Posterior vena cava (tissue), 2 donors: ENCODE data around the gene GRAMD1B. TPM values are rescaled to one million over a fixed set of nuclear protein-coding genes. Genes with fewer than 3 reads are reported as not detected.
A peak's percentile ranks its signal among the peaks of the same experiment; 100 is the strongest.

Source experiments
- DNase-seq: peaks from one replicate; pipeline ENCODE4 v3.0.0-alpha.2; 2020; ENCODE audit warnings: low spot score
- intact Hi-C, 2 donors: fragments of 100-400 bp; cut with DNase I; formaldehyde crosslinking; loops; one replicate each; pipeline versions ENCODE4 v1.14.1 to v1.14.2; 2022 to 2023
- long read RNA-seq, 2 donors: library from polyadenylated mRNA; unstranded; transcript quantifications; one replicate each; pipeline ENCODE4 v2.0.0, GENCODE V29; 2020 to 2021
- total RNA-seq, 2 donors: library from RNA; stranded (reverse); fragmentation: NEBNext Ultra II Directional; extraction: Animal tissue kit (Norgen Biotek cat#: 25700); gene quantifications; one replicate each; pipeline ENCODE4 v1.2.1, GENCODE V29; 2021
- donor health status: DM: yes; HTN: yes; CAD: no.
- donor health status: DM: yes; HTN: yes; CAD: no.

Gene GRAMD1B
- 1 to 10 TPM; 3.3 to 5.9 TPM for total RNA-seq
- long read RNA-seq, donor 1, partial matches to known transcripts = 0 of 1 reads
- long read RNA-seq, donor 1, other reads (novel, unspliced or antisense) = 1 of 1 reads
- long read RNA-seq, donor 2 = 0 reads

DNA sequence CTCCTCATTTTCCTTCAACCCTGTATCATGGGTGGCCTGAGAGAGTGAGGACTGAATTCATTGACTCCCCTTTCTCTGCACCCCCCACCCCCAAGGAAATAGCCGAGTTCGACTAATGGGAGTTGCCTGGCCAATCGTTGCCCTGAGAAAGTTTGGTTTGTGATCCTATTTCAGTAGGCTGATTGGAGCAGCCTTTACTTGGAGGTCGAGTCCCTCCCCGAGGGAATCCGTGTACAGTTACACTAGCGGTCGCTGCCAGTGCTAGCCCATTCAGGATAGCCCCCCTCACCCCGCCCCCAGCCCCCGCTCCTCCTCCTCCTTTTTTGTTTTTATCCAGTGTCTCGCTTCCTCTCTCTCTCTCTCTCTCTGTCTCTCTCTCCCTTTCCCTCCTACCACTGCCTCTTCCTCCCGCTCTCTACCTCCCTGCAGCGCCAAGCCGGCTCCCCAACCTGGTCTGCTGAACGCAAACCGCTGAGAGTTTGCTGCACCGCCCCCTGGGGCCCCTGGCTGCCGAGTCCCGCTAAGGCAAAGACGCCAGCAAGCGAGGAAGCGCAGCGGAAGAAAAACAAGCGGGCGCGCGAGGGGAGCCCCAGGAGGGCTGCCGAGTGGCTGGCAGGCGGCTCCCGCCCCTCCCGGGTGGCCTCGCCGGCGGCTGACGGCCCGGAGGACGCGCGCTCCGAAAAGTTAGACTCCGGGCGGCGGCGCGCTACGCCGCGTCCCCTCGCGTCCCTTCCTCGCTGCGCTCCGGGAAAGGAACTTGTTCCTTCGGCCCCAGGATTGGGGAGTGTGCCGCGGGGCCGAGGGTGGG is at the start of gene GRAMD1B:
Gene GRAMD1B, plus strand, starts transcription at position 357 of the 808 bp plus-strand sequence. CDS start 524 bp downstream, outside the sequence.
- DNase-seq = peak; percentile 84
- intact Hi-C loops = no loop called here

DNA sequence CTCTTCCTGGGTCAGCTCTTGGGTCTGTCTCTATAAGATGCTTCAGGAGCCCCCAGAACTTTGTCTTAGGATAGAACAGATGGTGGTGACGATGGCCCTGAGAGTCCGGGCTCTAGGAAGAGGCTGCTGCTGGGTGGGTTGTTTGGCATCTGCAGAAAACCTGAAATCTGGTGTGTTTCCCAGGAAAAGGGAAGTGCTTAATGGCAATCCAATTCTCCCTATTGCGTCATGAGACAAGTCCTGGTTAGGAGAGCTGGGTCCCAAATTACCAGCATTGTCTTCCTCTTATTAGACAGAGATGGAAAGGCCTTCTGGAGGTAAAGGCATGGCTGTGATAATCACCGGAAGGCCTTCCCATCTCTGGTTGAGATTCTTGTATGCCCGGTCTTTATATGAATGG is 48.9 kb upstream of the GRAMD1B start:
- intact Hi-C loops = no loop called here
- no peak for DNase-seq

DNA sequence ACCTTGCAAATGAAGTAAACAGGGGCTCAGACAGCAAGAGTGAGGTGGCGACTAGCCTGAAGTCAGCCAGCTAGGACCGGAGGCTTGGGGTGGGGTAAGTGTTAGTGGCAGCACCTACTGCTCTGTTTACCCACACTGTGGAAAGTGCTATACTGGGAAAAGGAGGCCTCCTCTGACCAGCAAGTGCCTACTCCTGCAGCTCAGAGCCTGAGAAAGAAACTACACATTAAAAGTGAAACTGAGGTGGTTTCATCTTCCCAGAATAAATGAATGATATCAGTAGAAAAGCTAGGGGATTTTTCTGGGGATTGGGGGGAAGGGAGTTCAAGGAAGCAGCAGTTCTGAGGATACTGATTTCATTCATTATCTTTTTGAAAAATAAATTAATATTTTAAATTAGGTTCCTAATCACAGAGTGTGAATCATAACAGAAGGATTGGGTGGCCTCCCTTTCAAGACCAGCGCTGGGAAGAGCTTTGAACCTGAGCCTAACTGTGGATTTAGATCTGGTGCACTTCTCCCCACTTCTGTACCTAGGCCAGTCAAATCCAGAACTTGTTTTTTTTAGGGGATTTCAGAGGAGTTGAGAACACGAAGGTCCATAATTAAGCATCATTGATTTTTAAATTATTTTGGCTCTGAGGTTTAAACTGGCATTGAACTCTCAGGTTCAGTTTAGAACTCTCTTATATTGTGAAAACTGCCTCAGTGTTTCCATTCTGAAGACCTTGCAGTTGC is 48.1 kb upstream of the GRAMD1B start:
- intact Hi-C loops = no loop called here
- DNase-seq = no peak

DNA sequence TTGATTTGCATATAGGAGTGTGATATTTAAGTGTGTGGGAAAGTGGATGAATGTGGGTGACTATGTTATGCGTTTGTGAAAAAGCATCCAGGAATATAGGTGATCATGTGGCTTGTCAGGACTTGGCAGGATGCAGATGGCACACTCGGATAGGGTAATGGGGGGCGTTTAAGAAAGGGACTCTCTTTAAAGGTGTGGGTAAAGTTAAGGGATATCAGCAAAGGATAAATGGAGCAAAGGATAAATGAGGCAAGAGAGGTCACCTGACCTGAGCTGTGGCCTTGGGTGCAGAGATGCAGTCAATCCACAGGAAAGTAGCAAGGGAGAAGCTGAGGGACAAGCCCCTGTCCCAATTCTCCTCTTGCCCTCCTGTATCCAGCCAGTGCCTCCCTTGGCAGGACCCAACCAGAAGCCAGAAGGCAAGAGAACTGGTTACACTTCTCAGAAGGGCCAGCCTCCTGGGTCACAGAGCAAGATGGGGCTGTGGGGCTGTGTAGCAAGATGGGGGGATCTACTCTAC is 47.5 kb upstream of the GRAMD1B start:
- no peak for DNase-seq
- intact Hi-C loops = no loop called here

DNA sequence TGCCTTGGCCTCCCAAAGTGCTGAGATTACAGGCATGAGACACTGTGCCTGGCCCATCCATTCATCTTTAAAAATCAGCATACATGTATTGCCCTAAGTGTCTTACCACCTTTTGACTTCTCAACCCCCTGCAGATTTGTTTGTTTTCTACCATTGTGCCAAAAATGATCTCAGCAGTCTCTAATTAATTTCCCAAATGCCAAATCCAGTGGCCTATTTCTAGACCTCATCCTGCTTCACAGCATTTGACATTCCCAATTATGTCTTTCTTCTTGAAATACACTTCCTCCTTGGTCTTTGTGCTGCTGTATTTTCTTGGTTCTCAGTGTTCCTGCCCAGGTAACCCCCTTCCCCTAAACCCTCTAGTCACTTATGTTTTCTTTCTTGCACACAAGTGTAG is 46.0 kb upstream of the GRAMD1B start:
- DNase-seq = no peak
- intact Hi-C loops = no loop called here

DNA sequence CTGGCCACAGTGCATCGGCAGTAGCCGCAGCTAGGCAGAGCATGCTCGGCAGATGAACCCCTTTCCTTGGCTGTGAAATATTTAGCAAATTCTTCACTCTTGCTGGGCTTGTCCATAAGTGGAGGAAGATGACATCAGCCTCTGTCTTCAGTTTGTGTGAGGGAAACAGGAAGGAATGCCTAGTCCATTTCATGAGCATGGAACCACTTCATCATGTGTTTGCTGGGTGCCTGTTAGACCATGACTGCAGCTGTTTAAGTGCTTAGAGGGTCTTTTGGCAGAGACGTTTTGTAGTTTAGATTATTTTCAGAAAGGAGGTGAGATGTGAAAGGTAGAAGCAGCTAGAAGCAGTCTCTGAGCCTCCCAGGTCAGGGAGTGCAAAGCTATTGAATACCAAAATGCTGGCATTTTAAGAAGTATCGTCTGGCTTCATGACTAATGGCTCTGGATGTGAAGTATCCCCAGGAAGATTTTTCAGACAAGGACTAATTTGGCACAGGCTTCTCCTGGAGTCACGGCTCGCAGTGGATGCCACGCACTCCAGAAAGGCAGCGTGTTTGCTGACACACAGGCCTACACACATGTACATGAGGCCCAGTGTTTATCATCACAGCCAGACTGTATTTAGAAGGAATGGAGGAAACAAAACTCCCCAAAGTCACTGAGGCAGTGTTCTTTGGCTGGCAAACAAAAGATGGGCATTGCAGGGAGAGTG is 43.1 kb upstream of the GRAMD1B start:
- DNase-seq = no peak
- intact Hi-C loops = no loop called here

DNA sequence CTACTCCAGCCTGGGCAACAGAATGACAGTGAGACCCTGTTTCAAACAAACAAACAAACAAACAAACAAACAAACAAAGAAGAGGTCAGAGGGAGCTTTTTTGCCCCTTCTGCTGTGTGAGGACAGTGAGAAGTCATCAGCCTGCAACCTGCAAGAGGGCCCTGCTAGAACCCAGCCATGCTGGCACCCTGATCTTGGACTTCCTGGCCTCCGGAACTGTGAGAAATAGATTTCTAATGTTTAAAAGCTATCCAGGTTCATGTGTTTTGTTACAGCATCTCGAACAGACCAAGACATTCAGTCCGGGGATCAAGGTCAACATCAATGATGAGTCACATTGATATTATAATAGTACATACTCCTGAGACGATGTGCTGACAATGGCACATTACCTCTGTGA is 41.4 kb upstream of the GRAMD1B start:
- DNase-seq = no peak
- intact Hi-C loops = no loop called here

DNA sequence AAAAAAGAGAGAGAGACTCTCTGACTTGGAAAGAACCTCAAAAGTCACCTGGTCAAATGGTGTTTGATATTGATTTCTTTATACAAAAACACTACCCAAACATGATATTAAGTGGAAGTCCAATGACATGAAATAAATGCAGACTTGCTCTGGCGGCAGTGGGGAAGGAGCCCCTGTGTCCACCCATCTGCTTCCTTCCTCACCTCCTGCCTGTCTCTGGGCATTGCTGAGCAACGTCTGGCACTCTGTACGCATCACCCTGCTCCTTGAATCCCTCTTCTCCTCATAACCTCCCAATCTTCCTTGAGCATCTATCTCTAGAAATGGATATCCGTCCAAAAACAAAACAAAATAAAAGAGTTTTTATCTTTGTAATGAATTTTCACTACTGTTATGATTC is 39.9 kb upstream of the GRAMD1B start:
- DNase-seq = no peak
- intact Hi-C loops = no loop called here

DNA sequence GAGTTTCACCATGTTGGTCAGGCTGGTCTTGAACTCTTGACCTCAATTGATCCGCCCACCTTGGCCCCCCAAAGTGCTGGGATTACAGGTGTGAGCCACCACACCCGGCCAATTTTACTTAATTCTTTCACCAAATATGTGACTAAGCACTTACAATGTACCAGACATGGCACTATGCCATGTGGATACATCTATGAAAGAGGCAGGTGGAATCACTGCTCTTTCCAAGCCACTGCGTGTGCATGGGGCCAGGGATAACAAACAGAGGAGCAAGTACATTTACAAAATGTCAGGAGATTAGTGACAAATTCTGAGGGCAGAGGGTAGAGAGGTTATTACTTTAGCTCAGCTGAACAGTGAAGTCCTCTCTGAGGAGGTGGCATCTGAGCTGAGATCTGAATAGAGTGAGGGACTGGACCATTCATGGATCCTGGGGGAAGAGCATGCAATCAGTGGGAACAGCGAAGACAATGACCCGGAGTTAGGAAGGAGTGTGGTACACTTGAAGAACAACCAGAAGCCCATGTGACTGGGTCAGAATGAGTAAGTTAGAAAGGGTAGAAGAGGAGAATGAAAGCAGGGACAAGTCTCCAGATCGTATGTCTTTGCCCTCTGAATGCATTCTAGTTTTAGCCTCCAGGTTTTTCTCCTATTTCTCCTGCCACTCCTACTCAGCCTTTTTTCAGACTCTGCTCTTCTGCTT is 38.3 kb upstream of the GRAMD1B start:
- DNase-seq = no peak
- intact Hi-C loops = no loop called here

DNA sequence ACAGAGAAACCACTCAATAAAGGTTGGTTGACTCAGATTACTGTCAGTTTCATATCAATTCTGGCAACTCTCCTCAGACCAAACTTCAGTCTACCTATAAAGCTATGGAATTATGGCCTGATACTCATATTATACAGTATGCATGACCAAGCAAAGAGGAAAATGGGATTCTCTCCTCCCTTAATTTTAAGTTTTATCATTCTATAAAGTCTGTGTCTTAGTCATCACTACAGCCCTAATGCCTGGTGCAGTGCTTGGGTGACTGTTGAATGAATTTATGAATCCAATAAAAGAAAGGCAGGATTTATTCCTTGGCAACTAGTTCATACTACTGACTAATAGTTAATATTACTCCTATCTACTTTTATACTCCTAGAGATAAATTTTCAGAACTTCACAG is 37.6 kb upstream of the GRAMD1B start:
- intact Hi-C loops = no loop called here
- no peak for DNase-seq

DNA sequence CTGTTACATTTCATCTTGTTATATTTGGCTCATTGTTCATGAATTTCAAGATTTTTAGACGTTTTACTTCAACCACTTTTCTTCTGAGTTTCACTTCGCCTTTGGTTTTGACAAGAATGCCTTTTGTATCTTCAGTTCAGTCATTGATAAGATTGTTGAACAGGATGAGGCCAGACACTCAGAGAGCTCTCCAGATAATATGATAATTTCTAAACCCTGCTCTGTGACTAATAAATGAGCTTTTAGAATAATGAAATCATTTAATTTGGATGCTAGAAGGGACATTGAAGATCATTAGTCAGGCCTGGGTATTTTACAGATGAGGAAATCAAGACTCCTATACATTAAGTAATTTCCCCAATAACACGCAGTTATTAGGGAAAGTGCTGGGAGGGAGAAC is 37.2 kb upstream of the GRAMD1B start:
- DNase-seq = no peak
- intact Hi-C loops = no loop called here

DNA sequence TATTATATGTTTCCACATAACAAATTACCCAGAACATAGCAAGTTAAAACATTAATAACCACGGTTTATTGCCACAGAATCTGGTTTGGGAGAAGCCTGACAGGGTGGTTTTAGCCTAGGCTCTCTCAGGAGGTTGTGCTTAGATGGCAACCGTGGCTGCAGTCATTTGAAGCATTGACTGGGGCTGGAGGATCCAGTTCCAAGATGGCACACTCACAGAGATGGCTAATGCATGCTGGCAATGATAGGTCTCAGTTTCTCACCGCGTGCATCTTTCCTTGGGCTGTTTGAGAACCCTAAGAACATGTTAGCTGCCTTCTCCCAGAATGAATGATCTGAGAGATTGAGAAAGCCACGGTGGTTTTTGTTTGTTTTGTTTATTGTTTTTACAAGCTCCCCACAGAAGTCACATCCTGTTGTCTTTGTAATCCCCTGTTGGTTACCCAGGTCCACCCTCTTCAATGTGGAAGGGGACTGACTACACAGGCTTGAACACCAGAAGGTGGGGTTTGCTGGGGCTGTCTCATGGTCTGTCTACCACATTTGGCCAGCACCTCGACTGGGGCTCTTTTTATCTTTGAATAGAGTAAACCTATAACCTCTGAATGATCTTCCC is 36.6 kb upstream of the GRAMD1B start:
- intact Hi-C loops = no loop called here
- DNase-seq = no peak

DNA sequence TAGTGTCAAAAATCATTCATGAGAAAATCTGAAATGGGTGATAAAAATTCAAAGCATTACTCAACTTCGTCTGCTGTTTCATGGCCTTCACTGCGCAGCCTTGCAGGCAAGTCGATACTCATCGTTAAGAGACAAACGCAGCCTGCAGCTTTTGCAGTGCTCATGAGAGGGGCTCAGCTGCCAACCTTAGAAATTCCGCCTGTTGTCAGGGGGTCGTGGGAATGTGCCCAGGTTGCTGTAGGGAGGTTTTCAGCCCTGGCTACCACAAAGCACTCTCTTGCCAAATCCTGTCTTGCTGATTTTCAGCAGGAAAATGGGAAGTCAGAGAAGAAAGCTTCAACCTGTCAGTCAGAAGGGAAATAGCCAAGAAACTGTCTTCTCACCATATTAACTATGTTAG is 25.4 kb upstream of the GRAMD1B start:
- no peak for DNase-seq
- intact Hi-C loops = loop anchor here in 1 of 2 donors (5.0 kb wide), 1 partner anchor 73 kb away; no protein-coding TSS in a partner anchor

DNA sequence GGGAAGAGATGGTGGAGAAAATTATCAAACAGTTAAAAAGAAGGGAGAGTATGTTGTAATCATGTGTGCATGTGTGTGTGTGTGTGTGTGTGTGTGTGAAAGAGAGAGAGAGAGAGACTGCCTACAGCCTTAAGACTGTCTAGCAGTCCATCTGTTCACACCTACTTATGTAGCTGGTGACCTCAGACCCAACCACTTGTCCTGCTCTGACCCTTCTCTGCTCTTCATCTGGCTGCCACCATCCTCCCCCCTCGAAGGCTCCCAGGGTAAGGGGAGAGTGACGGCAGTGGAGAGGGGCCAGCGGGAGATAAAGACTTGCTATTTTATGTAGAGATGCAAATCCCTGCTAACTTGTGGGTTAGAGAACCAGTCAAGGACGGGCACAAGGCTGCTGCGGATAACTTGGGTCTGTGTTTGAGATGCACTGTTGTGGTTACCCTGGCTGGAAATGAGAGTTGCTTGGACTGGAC is 24.9 kb upstream of the GRAMD1B start:
- DNase-seq = no peak
- intact Hi-C loops = loop anchor here in 1 of 2 donors (5.0 kb wide), 1 partner anchor 72 kb away; no protein-coding TSS in a partner anchor

DNA sequence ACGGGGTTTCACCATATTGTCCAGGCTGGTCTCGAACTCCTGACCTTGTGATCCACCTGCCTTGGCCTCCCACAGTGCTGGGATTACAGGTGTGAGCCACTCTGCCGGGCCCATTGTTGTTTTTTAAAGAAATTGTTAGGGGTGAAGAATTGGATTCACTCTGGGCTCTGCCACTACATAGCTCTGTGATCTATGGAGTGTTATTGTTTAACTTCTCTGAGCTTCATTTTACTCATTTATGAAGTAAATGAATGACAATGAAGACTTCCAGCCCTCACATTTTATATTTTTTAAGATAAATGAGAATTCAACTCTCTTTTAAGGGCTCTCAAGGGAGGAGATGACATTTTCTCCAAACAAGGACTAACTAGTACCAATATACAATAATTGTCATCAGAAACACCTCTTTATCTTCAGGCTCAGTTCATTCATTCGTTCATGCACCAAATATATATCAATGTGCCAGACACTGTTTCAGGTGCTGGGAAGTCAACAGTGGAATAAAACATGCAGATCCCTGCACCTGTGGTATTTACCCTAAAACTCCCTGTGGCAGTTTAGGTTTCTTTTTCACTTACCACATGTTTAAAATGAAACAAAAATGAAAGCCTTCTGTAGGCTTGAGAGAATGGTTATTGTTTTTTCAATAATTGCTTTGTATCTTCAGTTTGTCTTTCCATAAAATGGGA is 23.5 kb upstream of the GRAMD1B start:
- no peak for DNase-seq
- intact Hi-C loops = loop anchor here in 1 of 2 donors (5.0 kb wide), 1 partner anchor 71 kb away; no protein-coding TSS in a partner anchor

DNA sequence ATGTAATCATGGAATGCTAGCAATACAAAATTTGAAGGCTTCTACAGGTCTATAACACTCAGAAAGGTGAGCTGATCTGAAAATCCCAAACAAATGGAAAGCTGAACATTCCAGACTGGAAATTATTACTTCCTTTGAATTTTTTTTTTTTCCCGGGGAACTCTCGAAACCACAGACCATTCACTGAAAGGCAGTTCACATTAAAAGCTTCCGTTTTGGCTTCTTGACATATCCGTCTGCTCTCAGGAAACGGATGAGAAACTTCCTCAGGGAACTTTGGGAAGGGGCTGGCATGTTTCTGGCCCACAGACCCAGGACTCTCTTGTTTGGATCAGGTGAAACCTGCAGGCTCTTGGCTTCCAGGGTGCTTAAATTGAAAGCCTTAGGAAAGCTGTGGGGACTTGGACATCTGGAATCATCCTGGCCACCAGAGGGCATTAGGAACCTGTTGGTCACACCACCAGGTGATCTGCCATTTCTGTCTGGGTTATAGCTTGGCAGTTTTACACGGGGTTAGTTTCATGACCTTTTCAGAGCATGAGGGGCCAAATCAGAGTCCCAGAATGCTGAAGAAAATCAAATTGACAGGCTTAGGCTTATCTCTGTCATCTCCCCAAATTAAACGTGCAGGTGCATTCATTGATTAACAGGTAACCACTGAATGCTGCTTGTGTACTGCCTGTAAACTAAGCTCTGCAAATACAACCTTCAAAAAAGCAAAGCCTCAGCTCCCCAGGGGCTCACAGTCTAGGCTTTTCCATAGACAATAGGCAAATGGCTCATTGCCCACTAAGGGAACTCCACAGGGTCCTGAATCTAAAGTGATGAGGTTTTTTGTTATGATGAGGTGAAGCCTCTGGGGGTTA is 22.7 kb upstream of the GRAMD1B start:
- DNase-seq = no peak
- intact Hi-C loops = loop anchor here in 1 of 2 donors (5.0 kb wide), 1 partner anchor 70 kb away; no protein-coding TSS in a partner anchor
